Tibial nerve (tissue), 4 donors: ENCODE measurements around the gene TSTD2.

Experiments used
- CTCF ChIP-seq, 5 experiments: fragments of 200-600 bp in 3 of 5; fragments of 450-650 bp in 2 of 5; sonication (generic) in 3 of 5; IDR thresholded peaks; one replicate each; pipeline ENCODE4 v1.5.1; 2016 to 2019; ENCODE audit warnings: antibody characterized with exemption in 5 of 5, mild to moderate bottlenecking in 3 of 5, moderate library complexity in 2 of 5
- EP300 ChIP-seq, 2 donors: sonication (generic); formaldehyde crosslinking; IDR thresholded peaks; one replicate each; pipeline ENCODE4 v1.6.1; 2017; ENCODE audit warnings: antibody characterized with exemption in 2 of 2, mild to moderate bottlenecking in 1 of 2

DNA sequence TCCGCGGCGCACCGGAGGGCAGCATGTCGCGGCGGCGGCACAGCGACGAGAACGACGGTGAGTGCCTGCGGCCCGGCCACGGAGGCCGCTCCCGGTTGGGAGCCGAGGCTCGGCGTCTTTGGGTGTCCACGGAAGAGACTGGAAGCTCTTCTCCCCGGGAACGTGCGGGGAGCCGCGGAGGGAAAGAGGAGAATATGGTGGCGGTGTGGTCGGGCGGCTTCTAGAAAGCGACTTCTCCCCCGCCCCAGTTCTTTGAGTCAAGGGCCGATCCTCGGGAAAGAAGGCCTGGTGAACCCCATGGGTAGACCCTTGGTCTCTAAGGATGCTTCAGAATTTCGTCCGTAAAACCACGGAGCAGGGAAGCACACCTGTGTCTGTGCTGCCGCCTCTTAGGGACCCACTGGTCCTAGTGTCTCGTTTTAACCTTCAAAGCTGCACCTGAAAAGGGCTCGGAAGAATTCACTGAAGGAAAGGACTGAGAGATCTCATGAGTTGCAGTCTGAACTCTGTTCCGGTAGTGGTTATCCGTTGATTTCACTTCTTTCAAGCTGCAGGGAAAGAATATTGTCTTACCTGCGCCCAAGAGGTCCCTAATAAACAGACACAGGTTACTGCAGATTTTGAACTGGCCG lies 807 bp upstream of the TSTD2 start:
- no peak for TF ChIP-seq CTCF (IDR thresholded peaks at IDR 0.05)
- TF ChIP-seq EP300 (IDR thresholded peaks at IDR 0.05), result no peak
